AG04450 (cell line): ENCODE data around the gene CRTC3. TPM values are rescaled to one million over a fixed set of nuclear protein-coding genes. Genes with fewer than 3 reads are reported as not detected.
"Not testable (repeated sequence)": the region's sequence is repeated elsewhere in the genome, so short reads cannot be mapped to it uniquely, and the experiment has no call there.

Experiments used
- CTCF ChIA-PET: fragments of 300-600, 350-600 bp; formaldehyde crosslinking; extraction: SDS; loops from one replicate; lab custom pipeline; 2022; ENCODE audit warnings: antibody characterized with exemption, inconsistent platforms; lab: Charles Lee
- POLR2A ChIA-PET: fragments of 350-600 bp; formaldehyde crosslinking; extraction: SDS; loops from one replicate; lab custom pipeline; 2021; ENCODE audit warnings: antibody characterized with exemption, inconsistent platforms; lab: Yijun Ruan, JAX
- DNase-seq: peaks from one replicate; pipeline ENCODE4 v3.0.0-alpha.2; 2011; ENCODE audit warnings: low read depth, low spot score
- H3K27ac ChIP-seq: one replicate; pipeline ENCODE4 v1.5.1; 2012; ENCODE audit warnings: low read depth, low read length, control low read depth
- H3K27me3 ChIP-seq: one replicate; pipeline ENCODE4 v1.6.0; 2012; ENCODE audit warnings: low read length; ENCODE audit not compliant: control insufficient read depth, insufficient read depth
- H3K4me3 ChIP-seq: 2 replicates; pipeline ENCODE4 v1.5.1; 2011; ENCODE audit warnings: mild to moderate bottlenecking, low read depth, low read length, control low read depth
- H3K9me3 ChIP-seq: 2 replicates; pipeline ENCODE4 v1.5.1; 2012; ENCODE audit warnings: low read length; ENCODE audit not compliant: control insufficient read depth, insufficient read depth
- polyA plus RNA-seq: library from polyadenylated mRNA; depleted of rRNA; stranded (reverse); fragments of >200 nt; gene quantifications from 2 replicates; pipeline ENCODE4 v1.2.3, GENCODE V29; 2011
- TF ChIP-seq, protein P1 (sequence below): IDR thresholded peaks from 2 replicates; pipeline ENCODE4 v1.5.1; 2011; ENCODE audit warnings: low read depth, low read length, control low read depth, inconsistent platforms

The CRTC3 gene
- polyA plus RNA-seq, 1 experiment: 23.1 TPM

DNA sequence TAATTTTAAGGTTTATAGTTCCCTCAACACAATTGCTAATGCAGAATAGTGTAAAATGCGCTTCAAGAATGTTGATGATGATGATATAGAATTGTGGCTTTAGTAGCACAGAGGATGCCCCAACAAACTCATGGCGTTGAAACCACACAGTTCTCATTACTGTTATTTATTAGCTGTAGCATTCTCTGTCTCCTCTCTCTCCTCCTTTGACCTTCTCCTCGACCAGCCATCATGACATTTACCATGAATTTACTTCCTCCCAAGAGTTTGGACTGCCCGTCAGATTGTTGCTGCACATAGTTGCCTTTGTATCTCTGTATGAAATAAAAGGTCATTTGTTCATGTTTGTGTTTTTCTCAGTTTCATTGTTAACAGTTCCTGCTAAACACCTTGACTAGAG lies 27.8 kb upstream of the CRTC3 start:
- ChIA-PET POLR2A (no interaction called here), CTCF (interaction anchor here (2.4 kb wide), 1 partner anchor 182 kb away, joined by 17 read pairs; no protein-coding TSS in a partner anchor)
- no peak for DNase-seq
- Histone ChIP-seq H3K27ac (no peak overlapping the region), H3K4me3 (no peak overlapping the region), H3K9me3 (no peaks in the 10 kb centered on the region), H3K27me3 (no peaks in the 10 kb centered on the region)
- TF ChIP-seq, protein P1, sequence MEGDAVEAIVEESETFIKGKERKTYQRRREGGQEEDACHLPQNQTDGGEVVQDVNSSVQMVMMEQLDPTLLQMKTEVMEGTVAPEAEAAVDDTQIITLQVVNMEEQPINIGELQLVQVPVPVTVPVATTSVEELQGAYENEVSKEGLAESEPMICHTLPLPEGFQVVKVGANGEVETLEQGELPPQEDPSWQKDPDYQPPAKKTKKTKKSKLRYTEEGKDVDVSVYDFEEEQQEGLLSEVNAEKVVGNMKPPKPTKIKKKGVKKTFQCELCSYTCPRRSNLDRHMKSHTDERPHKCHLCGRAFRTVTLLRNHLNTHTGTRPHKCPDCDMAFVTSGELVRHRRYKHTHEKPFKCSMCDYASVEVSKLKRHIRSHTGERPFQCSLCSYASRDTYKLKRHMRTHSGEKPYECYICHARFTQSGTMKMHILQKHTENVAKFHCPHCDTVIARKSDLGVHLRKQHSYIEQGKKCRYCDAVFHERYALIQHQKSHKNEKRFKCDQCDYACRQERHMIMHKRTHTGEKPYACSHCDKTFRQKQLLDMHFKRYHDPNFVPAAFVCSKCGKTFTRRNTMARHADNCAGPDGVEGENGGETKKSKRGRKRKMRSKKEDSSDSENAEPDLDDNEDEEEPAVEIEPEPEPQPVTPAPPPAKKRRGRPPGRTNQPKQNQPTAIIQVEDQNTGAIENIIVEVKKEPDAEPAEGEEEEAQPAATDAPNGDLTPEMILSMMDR: no peak

DNA sequence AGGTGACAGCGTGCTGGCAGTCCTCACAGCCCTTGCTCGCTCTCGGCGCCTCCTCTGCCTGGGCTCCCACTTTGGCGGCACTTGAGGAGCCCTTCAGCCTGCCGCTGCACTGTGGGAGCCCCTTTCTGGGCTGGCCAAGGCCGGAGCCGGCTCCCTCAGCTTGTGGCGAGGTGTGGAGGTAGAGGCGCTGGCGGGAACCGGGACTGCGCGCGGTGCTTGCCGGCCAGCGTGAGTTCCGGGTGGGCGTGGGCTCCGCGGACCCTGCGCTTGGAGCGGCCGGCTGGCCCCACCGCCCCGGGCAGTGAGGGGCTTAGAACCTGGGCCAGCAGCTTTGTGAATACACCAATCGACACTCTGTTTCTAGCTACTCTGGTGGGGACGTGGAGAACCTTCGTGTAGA lies 18.9 kb upstream of the CRTC3 start:
- POLR2A ChIA-PET, H3K27ac ChIP-seq: not testable (repeated sequence)
- CTCF ChIA-PET: interaction anchor here (0.9 kb wide), 1 partner anchor 191 kb away, joined by 3 read pairs; no protein-coding TSS in a partner anchor

DNA sequence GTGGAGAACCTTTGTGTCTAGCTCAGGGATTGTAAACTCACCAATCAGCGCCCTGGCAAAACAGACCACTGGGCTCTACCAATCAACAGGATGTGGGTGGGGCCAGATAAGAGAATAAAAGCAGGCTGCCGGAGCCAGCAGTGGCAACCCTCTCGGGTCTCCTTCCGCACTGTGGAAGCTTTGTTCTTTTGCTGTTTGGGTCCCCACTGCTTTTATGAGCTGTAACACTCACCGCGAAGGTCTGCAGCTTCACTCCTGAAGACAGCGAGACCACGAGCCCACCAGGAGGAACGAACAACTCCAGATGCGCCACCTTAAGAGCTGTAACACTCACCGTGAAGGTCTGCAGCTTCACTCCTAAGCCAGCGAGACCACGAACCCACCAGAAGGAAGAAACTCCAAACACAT lies 18.5 kb upstream of the CRTC3 start:
- H3K4me3 ChIP-seq, POLR2A ChIA-PET, DNase-seq, H3K27ac ChIP-seq, H3K9me3 ChIP-seq, H3K27me3 ChIP-seq: not testable (repeated sequence)
- CTCF ChIA-PET: interaction anchor here (2.8 kb wide), 1 partner anchor 191 kb away, joined by 12 read pairs; no protein-coding TSS in a partner anchor

More for the DNA sequence above, 18.9 kb upstream of the CRTC3 start:
- H3K4me3 ChIP-seq, H3K9me3 ChIP-seq, DNase-seq, H3K27me3 ChIP-seq: not testable (repeated sequence)

DNA sequence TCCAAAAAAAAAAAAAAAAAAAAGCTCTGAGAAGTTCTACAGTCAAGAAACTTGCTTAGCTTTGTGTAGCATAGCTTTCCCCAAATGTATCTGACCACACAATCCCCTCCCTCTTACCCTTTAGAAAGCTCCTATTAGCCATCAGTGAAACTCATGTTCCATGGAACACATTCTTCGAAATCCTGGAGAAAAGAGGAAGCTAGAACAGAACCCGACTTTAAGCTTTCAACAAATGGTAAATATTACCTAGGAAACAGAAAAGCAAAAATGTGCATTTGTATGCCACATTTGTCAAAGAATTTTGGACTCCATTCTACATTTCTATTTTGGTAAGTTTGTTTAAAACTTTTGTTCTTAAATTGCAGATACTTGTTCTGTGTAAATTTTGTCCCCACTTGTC lies 17.4 kb upstream of the CRTC3 start:
- Histone ChIP-seq H3K4me3 (no peak overlapping the region), H3K27me3 (no peaks in the 10 kb centered on the region), H3K9me3 (no peaks in the 10 kb centered on the region), H3K27ac (no peak overlapping the region)
- POLR2A ChIA-PET: interaction anchor here (0.9 kb wide), 1 partner anchor 153 kb away, joined by 3 read pairs; no protein-coding TSS in a partner anchor
- DNase-seq: no peak
- CTCF ChIA-PET: interaction anchor here (0.6 to 2.8 kb wide), 2 partner anchors 192 to 514 kb away, joined by 3 to 12 read pairs; no protein-coding TSS in a partner anchor
- TF ChIP-seq, protein P1: no peak

DNA sequence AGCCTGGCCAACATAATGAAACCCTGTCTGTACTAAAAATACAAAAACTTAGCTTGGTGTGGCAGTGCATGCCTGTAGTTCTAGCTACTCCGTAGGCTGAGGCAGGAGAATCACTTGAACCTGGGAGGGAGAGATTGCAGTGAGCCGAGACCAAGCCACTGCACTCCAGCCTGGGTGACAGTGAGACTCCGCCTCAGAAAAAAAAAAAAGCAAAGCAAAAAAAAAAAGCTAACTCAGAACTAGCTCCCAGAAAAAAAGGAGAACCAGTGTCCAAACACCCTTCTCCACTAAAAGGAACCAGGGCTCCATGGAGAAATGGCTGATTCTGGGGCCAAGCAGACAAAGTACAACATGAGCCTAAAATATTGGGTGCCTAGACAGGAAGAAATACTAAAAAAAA lies 16.7 kb upstream of the CRTC3 start:
- Histone ChIP-seq H3K9me3 (no peaks in the 10 kb centered on the region), H3K4me3 (no peak overlapping the region), H3K27ac (no peak overlapping the region), H3K27me3 (no peaks in the 10 kb centered on the region)
- ChIA-PET POLR2A (interaction anchor here (0.6 to 0.9 kb wide), 2 partner anchors 152 to 204 kb away, joined by 3 read pairs; partner anchors contain the start of gene BLM), CTCF (interaction anchor here (2.8 kb wide), 1 partner anchor 193 kb away, joined by 12 read pairs; no protein-coding TSS in a partner anchor)
- TF ChIP-seq, protein P1: no peak
- DNase-seq: no peak

DNA sequence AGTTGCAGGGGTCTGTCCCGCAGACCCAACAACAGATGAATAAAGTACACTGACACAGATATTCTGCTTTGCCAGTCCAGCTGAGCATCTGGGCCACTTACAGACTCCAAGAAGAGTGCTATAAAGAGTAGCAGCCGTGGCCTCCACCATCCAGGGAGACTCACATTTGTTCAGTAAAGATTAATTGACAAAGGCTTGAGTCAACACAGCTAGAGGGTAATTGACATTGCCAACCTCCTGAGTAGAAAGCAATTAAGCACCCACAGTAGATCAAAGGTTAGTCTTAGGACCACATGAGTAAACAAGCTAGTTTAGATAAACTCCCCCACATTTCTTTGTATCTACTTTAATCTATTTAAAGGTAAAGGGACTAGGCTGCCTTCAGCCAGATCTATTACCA lies 16.3 kb upstream of the CRTC3 start:
- Histone ChIP-seq H3K27ac (no peak overlapping the region), H3K27me3 (no peaks in the 10 kb centered on the region), H3K4me3 (no peak overlapping the region), H3K9me3 (no peaks in the 10 kb centered on the region)
- TF ChIP-seq, protein P1: no peak
- ChIA-PET CTCF (interaction anchor here (0.5 to 2.8 kb wide), 3 partner anchors 13 to 193 kb away, joined by 3 to 12 read pairs (median 5); no protein-coding TSS in a partner anchor), POLR2A (interaction anchor here (0.6 to 0.9 kb wide), 2 partner anchors 151 to 204 kb away, joined by 3 read pairs; partner anchors contain the start of gene BLM)
- no peak for DNase-seq

DNA sequence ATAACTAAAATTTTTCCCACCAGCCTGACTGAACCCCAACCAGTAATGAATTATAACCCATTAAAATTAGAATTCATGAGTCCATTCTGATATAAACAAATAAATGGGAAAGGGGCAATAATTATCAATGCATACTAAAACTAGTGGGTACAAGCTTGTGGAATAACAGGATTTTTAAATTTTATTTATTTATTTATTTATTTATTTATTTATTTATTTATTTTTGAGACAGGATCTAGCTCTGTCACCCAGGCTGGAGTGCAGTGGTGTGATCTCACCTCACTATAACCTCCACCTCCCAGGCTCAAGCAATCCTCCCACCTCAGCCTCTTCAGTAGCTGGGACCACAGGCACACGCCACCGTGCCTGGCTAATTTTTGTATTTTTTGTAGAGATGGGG lies 15.8 kb upstream of the CRTC3 start:
- DNase-seq, POLR2A ChIA-PET, H3K27me3 ChIP-seq, H3K27ac ChIP-seq, H3K9me3 ChIP-seq, H3K4me3 ChIP-seq: not testable (repeated sequence)
- CTCF ChIA-PET: interaction anchor here (0.5 to 2.8 kb wide), 3 partner anchors 13 to 194 kb away, joined by 3 to 12 read pairs (median 5); no protein-coding TSS in a partner anchor
